Right lobe of liver (tissue), 4 donors: ENCODE results near the gene IQCH.

Experiments used
- CTCF ChIP-seq, 4 donors: fragments of 200-600 bp in 3 of 4; fragments of 450-650 bp in 1 of 4; IDR thresholded peaks; one replicate each; pipeline versions ENCODE4 v1.5.1 to v1.8.0; 2016 to 2022; ENCODE audit warnings: antibody characterized with exemption in 4 of 4, mild to moderate bottlenecking in 2 of 4
- POLR2A ChIP-seq: fragments of 450-650 bp; IDR thresholded peaks from one replicate; pipeline ENCODE4 v1.6.1; 2017; ENCODE audit warnings: antibody characterized with exemption, mild to moderate bottlenecking
- donor health status: DM: no; HTN: no; CAD: no.
- donor health status: DM: no; HTN: no; CAD: no.
- donor health status: DM: no; HTN: yes; CAD: no.

DNA sequence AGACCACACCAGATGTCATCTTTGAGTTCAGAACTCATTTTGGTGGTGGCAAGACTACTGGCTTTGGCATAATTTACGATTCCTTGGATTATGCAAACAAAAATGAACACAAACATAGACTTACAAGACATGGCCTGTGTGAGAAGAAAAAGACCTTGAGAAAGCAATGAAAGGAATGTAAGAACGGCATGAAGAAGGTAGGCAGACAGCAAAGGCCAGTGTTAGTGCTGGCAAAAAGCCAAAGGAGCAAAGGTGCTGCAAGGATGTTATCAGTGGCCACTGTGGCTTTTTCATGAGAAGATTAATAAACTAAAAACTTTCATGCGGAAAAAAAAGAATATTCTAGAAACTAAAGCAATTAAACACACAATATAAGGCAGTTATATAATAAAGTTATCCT, 22.0 kb upstream of the IQCH start:
- no peak for TF ChIP-seq POLR2A
- no peak for TF ChIP-seq CTCF (IDR thresholded peaks at IDR 0.05)
